NCI-H128 (cell line): Measurements from ENCODE around the gene CHRNB1.

Experiments
- DNase-seq: peaks from one replicate; lab custom pipeline; 2025; ENCODE audit not compliant: unreplicated experiment; lab: John Stamatoyannopoulos, UW

CHRNB1 gene

DNA sequence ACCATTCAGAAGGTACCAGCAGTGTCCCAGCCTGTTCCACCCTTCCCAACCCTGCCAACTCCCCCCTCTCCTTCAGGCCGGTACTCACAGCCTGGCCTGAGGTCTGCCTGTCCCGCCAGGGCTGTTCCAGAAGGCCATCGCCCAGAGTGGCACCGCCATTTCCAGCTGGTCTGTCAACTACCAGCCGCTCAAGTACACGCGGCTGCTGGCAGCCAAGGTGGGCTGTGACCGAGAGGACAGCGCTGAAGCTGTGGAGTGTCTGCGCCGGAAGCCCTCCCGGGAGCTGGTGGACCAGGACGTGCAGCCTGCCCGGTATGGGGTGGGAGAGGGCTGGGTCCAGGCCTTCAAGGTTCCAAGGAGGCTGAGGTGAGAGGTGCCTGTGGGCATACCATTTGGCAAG is 30.0 kb upstream of the CHRNB1 start:
- DNase-seq, result no peak

DNA sequence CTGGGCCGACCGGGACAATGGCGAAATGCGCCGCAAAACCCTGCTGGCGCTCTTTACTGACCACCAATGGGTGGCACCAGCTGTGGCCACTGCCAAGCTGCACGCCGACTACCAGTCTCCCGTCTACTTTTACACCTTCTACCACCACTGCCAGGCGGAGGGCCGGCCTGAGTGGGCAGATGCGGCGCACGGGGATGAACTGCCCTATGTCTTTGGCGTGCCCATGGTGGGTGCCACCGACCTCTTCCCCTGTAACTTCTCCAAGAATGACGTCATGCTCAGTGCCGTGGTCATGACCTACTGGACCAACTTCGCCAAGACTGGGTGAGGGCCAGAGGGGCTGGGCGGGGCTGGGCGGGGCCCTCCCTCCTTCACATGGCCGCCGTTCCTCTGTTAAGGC is 29.1 kb upstream of the CHRNB1 start:
- DNase-seq, result no peak

DNA sequence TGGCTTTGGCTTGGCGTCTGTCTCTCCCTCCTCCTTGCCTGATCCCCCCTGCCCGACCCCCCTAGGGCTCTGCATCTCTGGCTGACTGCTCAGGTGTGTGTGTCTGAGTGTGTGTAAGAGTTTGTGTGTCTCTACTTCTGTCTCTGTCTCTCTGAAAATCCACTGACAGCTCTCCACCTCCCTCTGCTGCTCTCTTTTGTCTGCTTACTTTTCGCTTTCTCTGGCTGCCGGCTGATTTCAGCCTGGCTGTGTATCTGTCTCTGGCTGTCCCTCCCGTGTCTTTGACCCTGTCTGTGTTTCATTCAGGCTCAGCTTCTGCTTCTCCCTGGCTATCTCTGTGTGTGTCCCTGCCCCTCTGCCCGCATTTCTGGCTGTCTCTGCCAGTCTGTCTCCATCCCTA is 28.5 kb upstream of the CHRNB1 start:
- no peak for DNase-seq

DNA sequence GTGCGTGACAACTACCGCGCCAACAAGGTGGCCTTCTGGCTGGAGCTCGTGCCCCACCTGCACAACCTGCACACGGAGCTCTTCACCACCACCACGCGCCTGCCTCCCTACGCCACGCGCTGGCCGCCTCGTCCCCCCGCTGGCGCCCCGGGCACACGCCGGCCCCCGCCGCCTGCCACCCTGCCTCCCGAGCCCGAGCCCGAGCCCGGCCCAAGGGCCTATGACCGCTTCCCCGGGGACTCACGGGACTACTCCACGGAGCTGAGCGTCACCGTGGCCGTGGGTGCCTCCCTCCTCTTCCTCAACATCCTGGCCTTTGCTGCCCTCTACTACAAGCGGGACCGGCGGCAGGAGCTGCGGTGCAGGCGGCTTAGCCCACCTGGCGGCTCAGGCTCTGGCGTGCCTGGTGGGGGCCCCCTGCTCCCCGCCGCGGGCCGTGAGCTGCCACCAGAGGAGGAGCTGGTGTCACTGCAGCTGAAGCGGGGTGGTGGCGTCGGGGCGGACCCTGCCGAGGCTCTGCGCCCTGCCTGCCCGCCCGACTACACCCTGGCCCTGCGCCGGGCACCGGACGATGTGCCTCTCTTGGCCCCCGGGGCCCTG is 27.7 kb upstream of the CHRNB1 start:
- DNase-seq, result no peak

DNA sequence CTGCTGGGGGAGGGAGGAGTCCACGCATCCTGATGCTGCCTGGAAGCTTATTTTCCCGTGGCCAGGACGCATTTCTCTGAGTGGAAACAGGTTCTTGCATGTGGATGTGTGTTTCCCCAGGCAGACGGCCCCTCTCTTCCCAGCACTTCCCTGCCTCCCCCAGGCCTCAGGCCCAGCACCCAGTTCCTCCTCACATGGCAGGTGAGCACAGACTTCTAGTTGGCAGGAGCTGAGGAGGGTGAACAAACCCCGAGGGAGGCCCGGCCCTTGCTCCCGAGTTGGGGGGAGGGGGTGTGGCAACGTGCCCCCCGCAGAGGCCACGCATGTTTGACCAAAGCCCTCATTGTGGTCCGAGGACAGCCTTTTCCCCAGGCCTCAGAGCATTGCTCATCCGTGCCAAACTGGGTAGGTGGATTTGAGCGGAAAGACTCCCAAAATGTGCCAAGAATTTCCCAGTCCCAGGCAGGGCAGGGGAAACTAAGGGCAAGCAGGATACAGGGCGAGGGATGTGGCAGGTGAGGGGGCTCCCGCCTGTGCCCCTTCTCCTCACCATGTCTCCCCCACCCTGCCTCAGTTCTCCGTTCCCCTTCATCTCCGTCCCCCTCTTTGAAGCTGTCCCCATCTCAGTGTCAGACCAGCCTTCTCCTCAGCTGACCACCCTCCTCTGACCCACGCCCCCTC is 26.2 kb upstream of the CHRNB1 start:
- no peak for DNase-seq

DNA sequence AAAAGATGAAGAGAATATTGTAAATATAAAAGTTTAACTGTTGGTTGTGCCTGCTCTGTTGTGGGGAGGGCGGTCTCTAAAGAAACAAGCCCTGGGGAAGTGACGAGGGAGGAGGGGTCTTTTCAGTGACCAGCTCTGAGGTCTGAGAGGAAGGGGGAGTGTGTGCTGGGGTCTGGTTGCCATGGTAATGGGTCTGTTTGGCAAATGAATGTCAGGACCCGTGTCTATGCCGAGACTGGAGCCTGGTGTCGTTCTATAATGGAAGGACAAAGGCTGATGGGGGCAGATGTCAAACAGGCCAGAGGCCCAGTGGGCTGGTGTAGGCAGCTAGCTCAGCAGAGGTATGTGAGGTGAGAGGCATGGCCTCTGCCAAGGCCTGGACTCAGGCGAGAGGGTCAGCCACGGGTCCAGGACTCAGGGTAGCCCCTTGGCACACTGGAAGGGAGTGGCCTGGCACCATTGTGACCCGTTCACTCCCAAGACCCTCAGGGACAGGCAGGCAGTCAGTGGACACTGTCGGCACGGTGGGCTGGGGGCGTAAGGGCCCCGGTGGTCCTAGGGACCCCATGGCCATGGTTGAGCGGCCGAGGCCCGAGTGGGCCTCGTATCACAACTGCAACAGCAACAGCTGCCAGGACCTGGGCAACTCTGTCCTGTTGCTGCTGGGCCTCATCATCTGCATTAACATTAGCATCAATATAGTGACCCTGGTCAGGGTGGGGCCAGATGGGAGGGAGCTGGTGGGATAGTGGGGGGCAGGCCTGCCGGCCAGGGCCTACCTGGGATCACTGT is 24.8 kb upstream of the CHRNB1 start, which contains the start of gene SPEM1:
Gene SPEM1, plus strand, starts transcription at position 506 of the 792 bp plus-strand sequence. Its CDS starts 61 bp downstream, at position 567.
- DNase-seq, result no peak

DNA sequence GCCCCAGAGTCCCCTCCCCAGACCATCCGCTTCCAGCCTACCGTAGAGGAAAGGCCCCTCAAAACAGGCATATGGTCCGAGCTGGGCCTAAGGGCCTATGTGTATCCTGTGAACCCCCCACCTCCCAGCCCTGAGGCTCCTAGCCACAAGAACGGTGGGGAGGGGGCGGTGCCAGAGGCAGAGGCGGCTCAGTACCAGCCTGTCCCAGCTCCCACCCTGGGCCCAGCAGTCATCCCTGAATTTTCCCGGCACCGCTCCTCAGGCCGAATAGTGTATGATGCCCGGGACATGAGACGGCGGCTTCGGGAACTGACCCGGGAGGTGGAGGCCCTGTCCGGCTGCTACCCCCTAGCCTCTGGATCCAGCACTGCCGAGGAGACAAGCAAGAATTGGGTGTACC is 23.7 kb upstream of the CHRNB1 start:
- DNase-seq, result no peak

DNA sequence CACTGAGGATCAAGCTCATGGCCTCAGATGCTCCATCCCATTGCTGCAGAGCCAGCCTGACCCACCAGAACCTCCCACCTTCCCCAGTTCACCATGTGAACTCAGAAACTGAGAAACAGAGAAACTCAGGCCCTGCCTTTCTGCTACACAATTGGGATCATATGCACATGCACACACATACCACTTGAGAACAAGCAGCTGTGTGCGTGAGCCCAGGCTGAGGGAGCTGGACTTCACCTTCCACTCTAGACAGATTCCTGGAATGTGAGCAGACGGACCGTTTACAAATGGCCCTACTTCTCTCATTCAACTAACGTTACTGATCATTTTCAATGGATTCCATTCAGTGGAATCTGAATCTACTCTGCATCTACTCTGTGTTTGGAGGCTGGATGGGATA is 21.2 kb upstream of the CHRNB1 start:
- DNase-seq, result no peak

DNA sequence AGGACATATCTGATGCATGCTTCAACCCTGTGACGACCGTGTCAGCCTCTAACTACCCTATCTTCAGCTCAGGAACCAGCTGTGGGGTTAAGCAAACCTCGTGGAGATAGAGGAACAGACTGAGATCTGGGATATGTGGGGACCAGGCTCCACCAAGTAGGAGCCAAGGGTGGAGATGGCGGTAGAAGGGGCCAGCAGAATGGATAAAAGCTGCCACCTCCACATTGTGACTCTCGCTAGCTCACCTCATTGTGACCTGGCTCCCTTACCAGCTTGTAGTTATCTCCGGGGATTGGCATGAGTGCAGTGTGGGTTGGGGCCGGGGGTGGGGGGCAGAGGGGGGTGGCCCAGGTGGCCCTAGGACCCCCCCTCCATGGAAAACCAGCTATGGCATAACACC is 19.5 kb upstream of the CHRNB1 start, which contains the start of gene SPEM2:
Gene SPEM2, plus strand, starts transcription at position 301 of the 400 bp plus-strand sequence. Its CDS starts 73 bp downstream, at position 374.
- no peak for DNase-seq

DNA sequence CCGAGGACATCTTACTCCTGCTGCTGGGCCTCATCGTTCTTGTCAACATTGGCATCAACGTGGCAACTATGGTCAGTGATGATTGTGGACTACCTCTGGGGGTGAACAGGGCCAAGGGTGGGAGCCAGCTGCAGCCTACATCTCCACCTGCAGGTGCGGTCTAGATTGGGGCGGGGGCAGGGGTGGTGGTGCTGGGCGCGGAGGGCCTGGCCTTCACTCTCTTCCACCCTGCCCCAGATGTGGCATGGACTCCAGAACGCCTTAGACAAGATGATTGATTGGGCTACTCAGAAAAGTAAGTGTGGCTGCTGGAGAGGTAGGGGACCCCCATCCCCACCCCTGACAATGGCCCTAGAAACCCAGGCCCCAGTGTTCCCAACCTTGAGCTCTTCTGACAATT is 19.1 kb upstream of the CHRNB1 start:
- no peak for DNase-seq

DNA sequence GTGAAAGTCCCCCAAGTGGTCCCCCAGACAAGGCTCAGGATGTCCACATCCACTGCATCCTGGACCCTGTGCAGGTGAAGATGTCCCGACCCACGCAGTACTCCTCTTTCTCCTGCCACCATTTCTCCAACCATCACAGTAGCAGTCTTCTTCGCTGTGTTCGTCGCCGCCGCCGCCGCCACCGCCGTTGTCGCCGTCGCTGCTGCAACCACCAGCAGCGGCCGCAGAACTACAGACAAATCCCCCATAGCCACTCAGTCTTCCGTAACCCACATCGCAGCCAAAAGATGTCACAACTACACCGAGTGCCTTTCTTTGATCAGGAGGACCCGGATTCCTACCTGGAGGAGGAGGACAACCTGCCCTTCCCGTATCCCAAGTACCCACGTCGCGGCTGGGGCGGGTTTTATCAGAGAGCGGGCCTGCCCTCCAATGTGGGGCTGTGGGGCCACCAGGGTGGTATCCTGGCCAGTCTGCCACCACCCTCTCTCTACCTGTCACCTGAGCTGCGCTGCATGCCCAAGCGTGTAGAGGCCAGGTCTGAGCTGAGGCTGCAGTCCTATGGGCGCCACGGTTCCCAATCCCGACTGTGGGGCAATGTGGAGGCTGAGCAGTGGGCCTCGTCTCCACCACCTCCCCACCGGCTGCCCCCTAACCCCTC is 18.5 kb upstream of the CHRNB1 start:
- DNase-seq, result no peak

DNA sequence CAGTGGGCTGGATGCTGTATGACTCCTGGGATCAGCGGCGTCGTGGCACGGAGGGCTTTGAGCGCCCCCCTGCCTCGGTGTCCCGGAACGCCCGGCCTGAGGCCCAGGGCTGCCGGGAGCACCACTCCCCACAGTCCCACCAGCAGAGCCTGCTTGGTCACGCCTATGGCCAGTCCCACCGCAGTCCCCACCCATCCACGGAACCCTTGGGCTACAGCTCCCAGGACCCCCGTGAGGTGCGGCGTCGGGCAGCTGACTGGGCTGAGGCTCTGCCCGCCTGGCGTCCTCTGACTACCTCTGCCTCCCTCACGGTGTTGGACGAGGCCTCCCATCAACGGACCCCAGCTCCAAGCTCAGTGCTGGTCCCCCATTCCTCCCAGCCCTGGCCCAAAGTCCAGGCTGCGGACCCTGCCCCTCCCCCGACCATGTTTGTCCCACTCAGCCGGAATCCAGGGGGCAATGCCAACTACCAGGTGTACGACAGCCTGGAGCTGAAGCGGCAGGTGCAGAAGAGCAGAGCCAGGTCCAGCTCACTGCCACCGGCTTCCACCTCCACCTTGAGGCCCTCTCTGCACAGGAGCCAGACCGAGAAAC is 17.9 kb upstream of the CHRNB1 start:
- DNase-seq, result no peak

DNA sequence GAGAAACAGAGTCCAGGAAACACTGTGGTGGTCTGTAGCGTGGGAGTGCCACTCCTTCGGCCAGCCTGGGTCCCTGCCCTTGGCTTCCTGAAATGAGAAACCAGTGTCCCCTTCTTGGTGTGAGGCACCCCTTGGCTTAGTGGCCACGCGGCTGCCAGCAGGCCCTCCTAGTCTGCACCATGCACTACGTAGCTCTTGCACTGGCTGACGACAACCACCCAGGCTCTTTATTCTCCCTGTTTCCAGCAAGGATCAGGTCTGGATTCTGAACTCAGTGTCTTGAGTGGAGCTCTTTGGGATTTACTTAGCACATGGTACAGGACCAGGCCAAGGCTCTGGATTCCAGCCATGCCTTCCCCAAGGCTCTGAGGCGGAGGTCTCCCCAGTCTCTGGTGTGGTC is 17.3 kb upstream of the CHRNB1 start:
- DNase-seq, result no peak

DNA sequence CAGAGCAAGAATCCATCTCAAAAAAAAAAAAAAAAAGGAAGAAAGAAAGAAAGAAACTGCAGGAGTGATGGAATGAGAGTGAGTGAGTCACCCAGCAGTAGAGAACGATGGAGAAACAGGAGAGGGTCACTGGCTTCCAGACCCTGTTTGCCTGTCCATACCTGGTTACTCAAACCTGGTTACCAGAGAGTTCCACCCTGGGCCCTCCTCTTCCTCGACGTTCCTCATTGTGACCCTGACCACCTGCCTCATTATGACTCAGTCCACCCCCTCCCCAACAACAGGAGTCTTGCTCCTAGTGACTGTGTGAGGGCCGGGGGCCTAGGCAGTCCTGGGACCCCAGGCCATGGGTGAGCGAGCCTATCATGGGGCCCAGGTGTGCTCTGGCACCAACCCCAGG is 16.3 kb upstream of the CHRNB1 start, which contains the start of gene SPEM3:
Gene SPEM3, plus strand, starts transcription at position 301 of the 400 bp plus-strand sequence. Its CDS starts 46 bp downstream, at position 347.
- DNase-seq, result no peak

DNA sequence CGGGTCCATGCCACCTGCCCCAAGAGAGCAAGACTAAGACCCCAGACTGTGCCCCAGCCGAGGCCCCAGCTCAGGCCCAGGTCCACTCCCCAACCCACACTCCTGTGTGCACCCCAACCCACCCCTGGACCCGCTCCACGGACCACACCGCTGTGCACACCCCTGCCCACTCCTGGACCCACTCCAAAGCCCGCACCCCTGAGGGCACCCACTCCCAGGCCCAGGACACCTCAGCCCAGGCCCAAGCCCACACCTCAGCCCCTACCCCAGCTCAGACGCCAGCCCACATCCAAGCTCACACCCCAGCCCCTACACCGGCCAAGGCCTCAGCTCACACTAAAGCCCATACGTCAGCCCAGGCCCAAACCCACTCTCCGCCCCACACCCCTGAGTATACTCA is 15.1 kb upstream of the CHRNB1 start:
- DNase-seq, result no peak

DNA sequence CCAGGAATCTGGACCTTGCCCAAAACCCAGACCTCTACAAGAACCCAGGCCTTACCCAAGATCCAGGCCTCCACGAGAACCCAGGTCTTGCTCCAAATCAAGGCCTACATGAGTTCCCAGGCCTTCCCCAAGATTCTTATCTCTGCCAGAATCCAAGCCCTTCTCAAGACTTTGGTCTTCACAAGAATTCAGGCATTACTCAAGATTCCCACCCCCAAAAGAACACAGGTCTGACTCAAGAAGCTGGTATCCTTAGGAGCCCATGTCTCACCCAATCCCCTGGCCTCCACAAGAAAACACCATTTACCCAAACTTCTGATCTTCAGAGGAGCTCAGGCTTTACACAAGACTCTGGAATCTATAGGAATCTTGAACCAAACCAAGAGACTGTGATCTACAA is 13.6 kb upstream of the CHRNB1 start:
- DNase-seq, result no peak

DNA sequence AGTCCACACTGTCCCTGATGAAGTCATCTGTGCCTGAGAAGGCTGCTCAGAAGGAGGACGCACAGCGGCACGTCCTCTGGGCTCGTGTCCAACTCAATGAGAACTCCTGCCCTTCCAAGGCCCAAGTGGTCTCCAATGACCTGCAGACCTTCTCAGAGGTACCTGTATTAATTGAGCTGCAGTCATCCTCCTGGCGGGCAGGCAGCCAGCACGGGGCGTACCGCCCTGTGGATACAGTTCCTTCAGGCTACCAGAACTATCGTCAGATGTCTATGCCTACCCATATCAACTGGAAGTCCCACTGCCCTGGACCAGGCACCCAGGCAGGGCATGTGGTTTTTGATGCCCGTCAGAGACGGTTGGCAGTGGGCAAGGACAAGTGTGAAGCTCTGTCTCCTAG is 12.6 kb upstream of the CHRNB1 start:
- no peak for DNase-seq

DNA sequence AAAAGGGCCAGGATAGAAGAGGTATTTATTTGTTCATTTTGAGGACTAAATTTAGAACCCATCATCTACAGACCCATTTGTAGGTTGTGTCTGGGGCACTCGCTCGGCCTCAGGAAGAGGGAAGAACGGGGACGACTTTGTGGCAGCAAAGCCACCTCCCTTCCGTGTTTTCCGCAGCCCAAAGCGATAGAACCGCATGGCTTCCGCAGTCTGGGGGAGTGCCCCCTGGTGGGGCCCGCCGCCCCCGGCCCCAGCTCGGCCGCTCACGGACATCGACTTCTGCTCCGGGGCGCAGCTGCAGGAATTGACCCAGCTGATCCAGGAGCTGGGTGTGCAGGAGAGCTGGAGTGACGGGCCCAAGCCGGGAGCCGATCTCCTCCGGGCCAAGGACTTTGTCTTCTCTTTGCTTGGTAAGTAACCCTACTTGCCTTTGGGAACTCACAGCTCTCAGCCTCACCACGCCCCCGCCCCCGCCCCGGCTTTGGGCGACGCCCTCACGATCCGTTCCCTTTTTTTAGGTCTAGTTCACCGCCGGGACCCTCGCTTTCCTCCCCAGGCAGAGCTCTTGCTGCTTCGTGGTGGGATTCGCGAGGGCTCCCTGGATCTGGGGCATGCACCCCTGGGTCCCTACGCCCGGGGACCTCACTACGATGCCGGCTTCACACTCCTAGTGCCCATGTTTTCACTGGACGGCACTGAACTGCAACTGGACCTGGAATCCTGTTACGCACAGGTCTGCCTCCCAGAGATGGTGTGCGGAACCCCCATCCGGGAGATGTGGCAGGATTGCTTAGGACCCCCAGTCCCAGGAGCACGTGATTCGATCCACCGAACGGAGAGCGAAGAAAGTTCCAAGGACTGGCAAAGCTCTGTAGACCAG is 8.9 kb upstream of the CHRNB1 start:
- DNase-seq, result no peak

DNA sequence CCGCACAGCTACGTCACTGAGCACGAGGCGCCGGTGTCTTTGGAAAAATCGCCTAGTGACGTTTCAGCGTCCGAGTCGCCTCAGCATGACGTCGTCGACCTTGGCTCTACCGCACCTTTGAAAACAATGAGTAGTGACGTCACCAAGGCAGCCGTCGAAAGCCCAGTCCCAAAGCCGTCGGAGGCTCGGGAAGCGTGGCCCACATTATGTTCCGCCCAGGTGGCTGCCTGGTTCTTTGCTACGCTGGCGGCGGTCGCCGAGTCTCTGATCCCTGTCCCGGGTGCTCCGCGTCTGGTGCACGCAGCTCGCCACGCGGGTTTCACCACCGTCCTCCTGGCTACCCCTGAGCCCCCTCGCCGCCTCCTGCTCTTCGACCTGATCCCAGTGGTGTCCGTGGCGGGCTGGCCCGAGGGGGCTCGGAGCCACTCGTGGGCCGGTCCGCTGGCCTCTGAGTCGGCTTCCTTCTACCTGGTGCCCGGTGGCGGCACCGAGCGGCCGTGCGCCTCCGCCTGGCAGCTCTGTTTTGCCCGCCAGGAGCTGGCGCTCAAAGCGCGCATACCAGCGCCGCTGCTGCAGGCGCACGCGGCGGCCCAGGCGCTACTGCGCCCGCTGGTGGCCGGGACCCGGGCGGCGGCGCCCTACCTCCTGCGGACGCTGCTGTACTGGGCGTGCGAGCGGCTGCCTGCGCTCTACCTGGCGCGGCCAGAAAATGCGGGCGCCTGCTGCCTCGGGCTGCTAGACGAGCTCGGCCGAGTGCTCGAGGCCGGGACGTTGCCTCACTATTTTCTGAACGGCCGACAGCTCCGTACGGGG is 8.1 kb upstream of the CHRNB1 start:
- DNase-seq, result peak; percentile 47
